VCaP (cell line): ENCODE data around the gene FAM3A.

Source experiments
- H3K27ac ChIP-seq: fragments of 450-650 bp; 2 replicates; pipeline ENCODE4 v1.5.1; 2017
- CTCF ChIP-seq: fragments of 450-650 bp; conservative IDR thresholded peaks from 2 replicates; pipeline ENCODE4 v1.5.1; 2017; ENCODE audit warnings: mild to moderate bottlenecking, moderate library complexity

FAM3A gene

GRCh38 chrX:154466036-154466435, 50.0 kb downstream of the FAM3A start:
- TF ChIP-seq CTCF: no peak
- H3K27ac ChIP-seq: no peak overlapping the region

GRCh38 chrX:154465601-154466000, 50.4 kb downstream of the FAM3A start:
- no peak for TF ChIP-seq CTCF
- H3K27ac ChIP-seq: no peak overlapping the region

- TF ChIP-seq CTCF: no peak
- H3K27ac ChIP-seq: no peak overlapping the region
Measured at GRCh38 chrX:154464806-154465365, 51.1 kb downstream of the FAM3A start.

GRCh38 chrX:154463611-154464220, 52.3 kb downstream of the FAM3A start:
- H3K27ac ChIP-seq: no peak overlapping the region
- no peak for TF ChIP-seq CTCF

- H3K27ac ChIP-seq: no peak overlapping the region
- TF ChIP-seq CTCF: no peak
Measured at GRCh38 chrX:154462396-154462795, 53.6 kb downstream of the FAM3A start.

GRCh38 chrX:154460326-154460725, 55.7 kb downstream of the FAM3A start:
- no peak overlapping the region for H3K27ac ChIP-seq
- no peak for TF ChIP-seq CTCF

GRCh38 chrX:154459832-154460231, 56.2 kb downstream of the FAM3A start:
- no peak for TF ChIP-seq CTCF
- peak overlapping the region; percentile 77; the same call in 1 of the 2 replicates for H3K27ac ChIP-seq
